Progenitor cell of endocrine pancreas (in vitro differentiated cells): ENCODE measurements around the gene ADRA2B. TPM values are rescaled to one million over a fixed set of nuclear protein-coding genes. Genes with fewer than 3 reads are reported as not detected.

Experiments used
- DNase-seq: peaks from one replicate; pipeline ENCODE4 v3.0.0; 2021; ENCODE audit warnings: low spot score; ENCODE audit not compliant: unreplicated experiment
- H3K27ac Mint-ChIP-seq: 2 replicates; pipeline ENCODE4 v1.8.0; 2021; ENCODE audit warnings: mild to moderate bottlenecking, moderate library complexity, mixed read lengths
- H3K27me3 Mint-ChIP-seq: 2 replicates; pipeline ENCODE4 v1.8.0; 2021; ENCODE audit warnings: mixed read lengths
- H3K36me3 Mint-ChIP-seq: 2 replicates; pipeline ENCODE4 v1.8.0; 2022; ENCODE audit warnings: mixed read lengths; ENCODE audit not compliant: insufficient read depth
- H3K4me1 Mint-ChIP-seq: 2 replicates; pipeline ENCODE4 v1.8.0; 2021; ENCODE audit warnings: low read depth, mixed read lengths
- H3K4me3 Mint-ChIP-seq: 2 replicates; pipeline ENCODE4 v1.8.0; 2021; ENCODE audit warnings: low read depth, mild to moderate bottlenecking, moderate library complexity, mixed read lengths
- H3K9me3 Mint-ChIP-seq: 2 replicates; pipeline ENCODE4 v1.8.0; 2021; ENCODE audit warnings: low read depth, mixed read lengths
- CTCF ChIP-seq: fragments of 200-600 bp; sonication (generic); IDR thresholded peaks from one replicate; pipeline ENCODE4 v1.5.0; 2021; ENCODE audit warnings: antibody characterized with exemption, mild to moderate bottlenecking; ENCODE audit not compliant: unreplicated experiment
- total RNA-seq: library from RNA; stranded (reverse); gene quantifications from 2 replicates; pipeline ENCODE4 v1.2.1, GENCODE V29; 2021

ADRA2B gene
- total RNA-seq, 1 donor from 2014 or later = 0.69 TPM

DNA sequence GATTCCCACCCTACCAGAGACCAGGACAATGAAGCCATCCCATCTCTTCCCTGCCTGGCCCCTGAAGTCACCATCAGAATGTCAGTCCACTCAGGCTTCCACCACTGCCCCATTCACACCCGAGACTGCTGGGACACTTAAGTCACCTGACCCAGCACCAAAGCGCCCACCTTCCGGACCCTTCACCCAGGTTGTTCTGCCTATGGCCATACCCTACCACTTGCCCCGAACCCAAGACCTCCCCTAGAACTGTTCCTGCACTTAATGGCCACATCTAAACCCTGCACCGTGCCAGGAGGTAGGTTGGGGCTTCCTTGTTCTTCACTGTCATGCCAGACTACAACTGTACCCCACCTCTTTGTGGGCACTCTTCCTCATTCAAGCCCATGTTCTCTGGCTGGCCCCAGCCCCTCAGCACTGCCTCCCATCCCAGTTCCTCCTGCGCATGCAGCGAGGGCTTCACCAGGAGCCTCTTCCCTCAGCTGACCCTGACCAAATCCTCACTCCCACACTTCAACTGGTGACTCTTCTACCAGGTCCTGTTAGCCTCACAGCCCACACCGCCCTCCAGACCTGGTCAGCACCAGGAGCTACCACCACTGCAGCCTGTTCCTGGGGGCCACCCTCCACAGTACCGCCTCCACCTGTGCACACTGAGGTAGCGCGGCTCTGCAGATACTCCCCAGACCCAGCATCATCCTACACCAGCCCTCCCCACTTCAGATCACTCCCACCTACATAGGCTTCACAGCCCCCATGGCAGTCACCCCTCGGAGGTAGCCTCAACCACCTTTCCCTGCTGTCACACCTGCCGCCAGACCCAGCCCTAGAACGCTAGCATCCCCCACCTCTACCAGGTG lies 8.3 kb upstream of the ADRA2B start:
- Mint-ChIP-seq H3K4me3 (no peak overlapping the region), H3K27ac (no peak overlapping the region), H3K27me3 (peaks cover 40% of the 10 kb centered on the region), H3K4me1 (peaks cover 3% of the 10 kb centered on the region), H3K36me3 (no peaks in the 10 kb centered on the region), H3K9me3 (no peaks in the 10 kb centered on the region)
- no peak for DNase-seq
- no peak for TF ChIP-seq CTCF

GRCh38 chr2:96123936-96124335 lies 7.6 kb upstream of the ADRA2B start:
- no peak overlapping the region for H3K4me3 Mint-ChIP-seq
- no peaks in the 10 kb centered on the region for H3K9me3 Mint-ChIP-seq
- peaks cover 3% of the 10 kb centered on the region for H3K4me1 Mint-ChIP-seq
- H3K27me3 Mint-ChIP-seq = peaks cover 44% of the 10 kb centered on the region
- no peak overlapping the region for H3K27ac Mint-ChIP-seq
- no peak for TF ChIP-seq CTCF
- H3K36me3 Mint-ChIP-seq = no peaks in the 10 kb centered on the region
- no peak for DNase-seq

DNA sequence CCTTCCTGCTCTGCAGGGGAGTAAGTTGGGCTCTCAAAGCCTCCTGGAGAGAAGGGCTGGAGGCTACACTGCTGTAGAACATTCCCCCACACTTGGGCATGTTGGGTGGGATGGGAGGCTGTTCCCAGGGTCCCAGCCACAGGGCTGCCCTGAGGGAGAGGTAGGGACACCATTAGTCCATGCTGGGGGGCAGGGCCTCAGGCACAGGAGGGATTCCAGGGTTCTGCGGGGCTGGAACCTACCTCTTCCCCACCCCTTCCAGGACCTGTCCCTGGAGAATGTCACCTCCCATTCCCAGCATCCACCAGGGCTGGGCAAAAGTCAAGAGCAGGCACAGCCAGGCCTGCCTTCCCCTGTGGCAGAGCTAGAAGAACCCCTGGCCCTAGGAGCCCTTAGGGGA lies 6.9 kb upstream of the ADRA2B start:
- no peaks in the 10 kb centered on the region for H3K36me3 Mint-ChIP-seq
- H3K27me3 Mint-ChIP-seq = peaks cover 50% of the 10 kb centered on the region
- DNase-seq = no peak
- H3K27ac Mint-ChIP-seq = no peak overlapping the region
- no peak overlapping the region for H3K4me3 Mint-ChIP-seq
- H3K9me3 Mint-ChIP-seq = no peaks in the 10 kb centered on the region
- no peak for TF ChIP-seq CTCF
- H3K4me1 Mint-ChIP-seq = peaks cover 3% of the 10 kb centered on the region

DNA sequence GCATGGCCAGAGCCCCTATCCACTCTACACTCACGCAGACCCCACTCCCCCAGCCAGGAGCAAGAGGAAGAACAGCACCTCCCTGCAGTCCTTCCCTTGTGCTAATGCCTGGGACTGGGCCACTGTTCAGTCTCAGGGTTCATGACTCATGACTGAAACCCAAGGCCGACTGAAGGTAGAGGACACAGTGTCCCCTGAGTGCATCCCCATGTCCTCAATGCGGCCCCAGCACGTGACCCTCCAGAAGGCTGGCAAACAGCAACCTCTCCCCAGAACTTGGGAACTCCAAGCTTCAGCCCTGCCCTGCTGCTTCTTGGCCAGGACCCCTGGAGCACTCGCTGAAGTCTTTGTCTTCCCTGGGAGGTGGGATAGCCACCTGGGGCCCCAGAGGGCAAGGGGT lies 6.0 kb upstream of the ADRA2B start:
- Mint-ChIP-seq H3K4me3 (no peak overlapping the region), H3K27me3 (peaks cover 59% of the 10 kb centered on the region), H3K36me3 (no peaks in the 10 kb centered on the region), H3K4me1 (peaks cover 6% of the 10 kb centered on the region), H3K27ac (no peak overlapping the region), H3K9me3 (no peaks in the 10 kb centered on the region)
- DNase-seq = no peak
- TF ChIP-seq CTCF = no peak

GRCh38 chr2:96121414-96121813 lies 5.0 kb upstream of the ADRA2B start:
- no peaks in the 10 kb centered on the region for H3K9me3 Mint-ChIP-seq
- DNase-seq = no peak
- no peak overlapping the region for H3K4me3 Mint-ChIP-seq
- peaks cover 2% of the 10 kb centered on the region for H3K4me1 Mint-ChIP-seq
- peaks cover 62% of the 10 kb centered on the region for H3K27me3 Mint-ChIP-seq
- no peaks in the 10 kb centered on the region for H3K36me3 Mint-ChIP-seq
- no peak for TF ChIP-seq CTCF
- no peak overlapping the region for H3K27ac Mint-ChIP-seq
